ENCODE measurements around the gene SLC13A1.

- no peak for TF ChIP-seq CTCF (IDR thresholded peaks at IDR 0.05; ENCODE audit: low read depth, low read length, poor library complexity, severe bottlenecking)
- TF ChIP-seq EZH2phosphoT487 (IDR thresholded peaks at IDR 0.05; ENCODE audit: borderline replicate concordance, low read length), result no peak
Measured at GRCh38 chr7:123131140-123131539, 68.6 kb downstream of the SLC13A1 start.

All from DOHH2 (cell line).